ENCODE results near the gene TAS2R16. TPM values are rescaled to one million over a fixed set of nuclear protein-coding genes. Genes with fewer than 3 reads are reported as not detected.

TAS2R16 gene, protein sequence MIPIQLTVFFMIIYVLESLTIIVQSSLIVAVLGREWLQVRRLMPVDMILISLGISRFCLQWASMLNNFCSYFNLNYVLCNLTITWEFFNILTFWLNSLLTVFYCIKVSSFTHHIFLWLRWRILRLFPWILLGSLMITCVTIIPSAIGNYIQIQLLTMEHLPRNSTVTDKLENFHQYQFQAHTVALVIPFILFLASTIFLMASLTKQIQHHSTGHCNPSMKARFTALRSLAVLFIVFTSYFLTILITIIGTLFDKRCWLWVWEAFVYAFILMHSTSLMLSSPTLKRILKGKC
- polyA plus RNA-seq (2014; cell fraction: cytosol; rRNA removed) = not detected in 2 replicates
- polyA plus RNA-seq (2014; cell fraction: nucleus; rRNA removed) = not detected in 2 replicates

DNA sequence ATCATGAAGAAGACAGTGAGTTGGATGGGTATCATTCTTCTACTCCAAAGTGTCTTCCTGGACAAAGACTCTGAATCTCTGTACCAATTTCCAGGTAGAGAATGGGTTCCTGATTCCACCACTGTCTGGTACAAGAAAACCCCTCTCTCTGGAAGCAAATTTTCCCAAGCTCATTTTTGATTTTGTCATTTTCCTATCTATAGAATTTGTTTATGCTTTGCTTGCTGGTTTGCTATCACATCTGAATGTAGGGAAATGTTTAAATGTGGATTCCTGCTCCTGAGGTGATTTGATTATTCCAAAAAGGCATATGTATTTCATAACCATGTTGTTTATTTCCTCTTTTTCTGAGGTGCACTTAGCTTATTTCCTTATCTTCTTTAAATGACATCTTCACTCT, at the start of gene TAS2R16:
Gene TAS2R16, minus strand, starts transcription at position 101 of the 400 bp plus-strand sequence. Its CDS starts 66 bp downstream, at position 35.
- DNase-seq (ENCODE audit: low spot score) = no peak

DNA sequence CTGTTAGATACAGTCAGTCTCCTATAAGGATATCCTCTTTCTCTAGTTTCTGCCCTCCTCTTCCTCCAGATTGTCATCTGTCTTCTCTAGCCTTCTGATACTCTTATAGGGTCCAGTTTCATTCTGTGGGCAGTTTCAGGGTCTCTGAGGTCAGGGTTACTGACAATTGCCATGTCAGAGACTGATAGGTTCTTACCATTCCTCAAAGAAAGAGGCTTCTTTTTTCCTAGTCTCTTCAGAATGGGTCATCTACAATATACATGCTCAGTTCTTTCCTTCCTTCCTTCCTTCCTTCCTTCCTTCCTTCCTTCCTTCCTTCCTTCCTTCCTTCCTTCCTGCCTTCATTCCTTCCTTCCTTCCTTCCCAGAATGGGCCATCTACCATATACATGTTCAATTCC, 48.1 kb upstream of the TAS2R16 start:
- DNase-seq (ENCODE audit: low spot score) = no peak

DNA sequence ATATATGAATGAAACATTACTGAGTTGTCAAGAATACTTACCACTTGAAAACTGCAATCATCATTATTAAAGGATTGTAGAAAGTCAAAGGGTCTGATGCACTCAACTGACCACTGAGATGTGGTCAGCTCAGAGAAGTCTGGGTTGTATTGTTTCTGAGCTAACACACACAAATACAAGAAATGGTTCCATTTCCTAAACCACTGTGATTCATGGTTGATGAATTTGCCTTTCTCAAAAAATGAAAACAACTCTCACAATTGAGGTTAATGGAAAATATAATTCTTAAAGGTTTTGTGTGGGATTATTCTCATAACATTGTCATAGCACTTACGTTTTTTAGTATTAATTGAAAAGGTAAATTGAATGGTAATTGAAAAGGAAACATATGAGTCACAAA, 45.6 kb upstream of the TAS2R16 start:
- DNase-seq (ENCODE audit: low spot score) = no peak

DNA sequence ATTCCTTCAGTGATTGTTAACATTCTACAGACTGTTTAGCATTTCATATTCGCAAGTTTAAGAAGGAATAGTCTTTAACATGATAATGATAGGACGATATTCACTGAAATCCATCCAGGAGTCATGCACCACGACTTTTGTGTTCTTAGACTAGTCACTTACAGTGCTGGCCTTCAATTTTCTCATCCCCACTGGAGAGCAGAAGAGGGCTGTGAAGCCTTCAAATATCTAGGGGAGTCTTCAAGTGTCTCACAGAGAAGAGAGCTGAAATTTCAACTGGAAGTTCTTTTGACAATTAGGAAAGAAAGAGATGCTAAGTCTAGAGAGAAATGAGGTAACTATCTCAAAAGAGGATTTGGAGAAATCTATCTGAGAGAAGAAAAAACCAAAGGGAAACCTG, 43.8 kb upstream of the TAS2R16 start:
- no peak for DNase-seq (ENCODE audit: low spot score)

DNA sequence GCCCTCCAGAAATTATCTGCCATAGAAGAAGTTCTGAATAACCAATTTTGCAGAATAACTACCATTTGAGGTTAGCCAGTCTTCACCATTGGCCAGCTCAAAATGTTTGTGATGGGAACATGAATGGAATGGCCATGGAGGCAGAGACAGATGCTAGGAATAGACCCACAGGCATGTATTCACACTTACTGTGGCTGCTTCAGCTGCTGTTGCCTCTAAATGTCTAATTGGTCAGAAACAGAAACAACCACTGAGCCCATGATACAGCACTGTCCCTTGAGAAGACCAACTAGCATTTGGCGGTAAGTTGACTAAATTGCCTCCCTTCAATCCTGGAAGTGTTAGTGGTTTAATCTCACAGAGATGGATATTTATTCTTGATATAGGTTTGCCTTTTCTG, 38.6 kb upstream of the TAS2R16 start:
- DNase-seq (ENCODE audit: low spot score) = no peak

DNA sequence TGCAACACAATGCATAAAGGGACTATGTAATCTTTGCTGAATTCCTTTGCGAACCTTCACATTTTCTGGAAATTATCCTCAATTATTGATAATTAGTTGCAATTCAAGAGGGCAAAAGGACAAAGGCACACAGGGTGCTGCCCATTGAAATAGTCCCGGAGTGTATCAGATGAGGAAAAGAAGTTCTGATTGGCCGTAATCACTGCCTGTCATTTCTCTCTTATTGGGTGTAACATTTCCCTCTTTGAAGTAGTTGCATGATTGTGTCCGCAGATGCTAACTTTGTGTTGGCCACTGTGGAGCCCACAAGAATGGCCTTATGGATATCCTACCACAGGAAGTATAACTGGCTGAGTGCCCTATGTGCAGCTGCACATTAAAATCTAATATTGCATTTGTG, 35.1 kb upstream of the TAS2R16 start:
- DNase-seq (ENCODE audit: low spot score) = no peak

DNA sequence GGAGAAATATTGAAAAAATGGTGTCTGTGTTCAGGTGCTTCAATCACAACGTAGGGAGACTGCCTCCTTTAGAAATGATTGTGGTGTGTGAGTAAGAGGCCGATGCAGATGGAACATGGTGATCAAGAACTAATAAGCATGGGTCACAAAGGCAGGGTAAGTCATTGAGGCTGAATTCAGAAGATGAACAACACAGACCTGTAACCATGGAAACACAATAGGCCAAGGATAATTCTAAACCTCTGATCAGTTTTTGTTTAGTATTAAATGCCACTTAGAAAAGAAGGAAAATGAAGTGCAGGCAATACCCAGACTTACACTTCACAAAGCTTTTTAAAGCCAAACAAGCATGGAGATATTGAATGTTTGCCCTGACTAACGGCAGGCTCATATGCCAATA, 32.8 kb upstream of the TAS2R16 start:
- no peak for DNase-seq (ENCODE audit: low spot score)

DNA sequence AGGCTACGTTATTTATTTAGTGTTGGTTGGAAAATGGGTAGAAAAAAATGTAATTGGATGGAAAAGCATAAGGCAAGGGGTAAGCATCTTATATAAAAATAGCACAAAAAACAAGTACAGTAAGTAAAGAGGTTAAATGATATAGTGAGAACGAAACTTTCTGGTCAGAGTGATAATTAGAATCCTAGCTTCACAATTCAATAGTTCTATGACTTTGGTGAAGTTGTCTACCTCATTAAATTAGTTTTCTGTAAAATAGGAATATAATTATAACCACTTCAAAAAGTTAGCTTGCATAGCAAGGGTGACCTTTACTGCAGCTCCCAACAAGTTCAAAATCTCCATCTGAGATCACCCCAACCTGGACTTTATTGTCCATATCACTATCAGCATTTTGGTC, 30.8 kb upstream of the TAS2R16 start:
- DNase-seq (ENCODE audit: low spot score) = no peak

DNA sequence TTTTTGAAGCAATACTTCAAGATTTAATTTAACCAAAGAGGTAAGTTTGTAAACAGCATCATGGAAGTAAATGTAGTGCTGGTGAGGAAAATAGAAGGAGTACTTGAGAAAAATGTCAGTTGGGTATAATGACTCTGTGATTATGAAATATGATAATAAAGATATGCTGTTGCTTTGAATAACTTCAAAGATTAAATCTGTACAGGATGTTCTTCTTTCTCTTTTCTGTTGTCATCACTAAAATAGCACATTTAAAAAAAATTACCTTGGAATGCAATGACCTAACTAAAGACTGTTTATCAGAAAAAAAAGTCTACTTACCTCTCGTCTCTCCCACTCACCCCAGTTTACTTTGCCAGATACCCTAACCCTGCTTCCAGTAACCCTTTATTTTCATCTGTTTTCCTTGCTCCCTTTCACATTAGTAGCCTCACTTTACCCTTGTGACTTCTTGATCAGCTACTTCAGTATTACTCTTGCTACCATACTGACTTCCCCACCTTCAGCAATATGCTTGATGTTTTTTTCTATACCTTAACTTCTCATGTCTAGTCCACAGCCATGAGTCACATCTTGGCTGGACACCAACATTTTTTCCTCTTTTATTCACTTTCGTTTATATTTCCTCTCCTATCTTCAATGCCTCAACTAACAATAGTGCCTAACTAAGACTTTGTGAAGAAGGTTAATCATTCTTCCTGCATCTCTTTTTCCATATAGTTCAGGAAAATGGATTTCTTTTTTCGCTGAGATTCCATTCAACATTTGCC, 29.7 kb upstream of the TAS2R16 start:
- no peak for DNase-seq (ENCODE audit: low spot score)

DNA sequence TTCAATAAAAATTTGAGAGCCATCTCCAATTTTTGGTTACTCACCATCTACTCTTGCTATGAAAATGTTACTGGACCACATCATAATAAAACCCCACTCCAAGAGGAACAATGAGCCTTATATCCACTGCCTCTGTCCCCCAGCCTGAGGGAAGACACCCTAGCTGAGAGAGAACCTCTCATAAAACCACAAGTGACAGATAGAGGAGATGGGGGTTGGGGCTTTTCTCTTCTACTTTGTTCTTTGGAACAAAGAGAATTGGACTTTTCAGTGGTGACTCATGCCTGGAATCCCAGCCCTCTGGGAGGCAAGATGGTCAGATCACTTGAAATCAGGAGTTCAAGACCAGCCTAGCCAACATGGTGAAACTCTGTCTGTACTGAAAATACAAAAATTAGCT, 27.6 kb upstream of the TAS2R16 start:
- no peak for DNase-seq (ENCODE audit: low spot score)

DNA sequence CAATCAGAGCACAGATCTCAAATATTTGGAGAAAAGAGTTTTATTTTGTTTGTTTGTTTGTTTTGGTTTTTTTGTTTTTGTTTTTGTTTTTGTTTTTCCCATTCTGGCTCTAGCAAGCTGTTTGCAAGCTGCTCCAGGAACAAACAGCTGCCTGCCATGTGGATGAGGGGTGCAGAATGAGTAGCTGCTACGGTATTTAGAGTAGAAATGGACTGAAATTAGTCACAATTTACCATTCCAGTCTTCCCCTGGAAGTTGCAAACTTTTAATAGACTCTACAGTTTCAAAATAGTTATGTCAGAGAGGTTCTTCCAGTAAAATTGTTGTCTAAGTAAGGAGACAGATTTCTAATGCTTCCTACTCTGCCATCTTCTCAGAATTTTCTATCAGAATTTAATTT, 27.1 kb upstream of the TAS2R16 start:
- DNase-seq (ENCODE audit: low spot score) = no peak

DNA sequence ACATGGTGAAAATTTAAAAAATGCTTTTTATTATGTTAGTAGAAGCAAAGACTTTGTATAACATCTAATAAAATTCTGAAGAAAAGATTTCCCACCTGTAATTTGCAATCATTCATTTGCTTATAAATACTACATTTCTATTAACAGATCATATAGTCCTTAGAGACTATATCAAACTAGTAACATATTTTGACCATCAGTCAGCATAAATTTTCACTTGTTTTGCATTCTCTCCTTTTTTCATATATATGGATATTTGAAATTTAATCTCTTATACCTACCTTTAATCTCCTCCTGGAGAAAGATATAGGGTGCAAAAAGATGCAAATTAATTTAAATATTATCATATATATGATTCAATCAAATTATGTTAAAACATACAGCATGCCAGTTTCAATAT, 16.9 kb upstream of the TAS2R16 start:
- no peak for DNase-seq (ENCODE audit: low spot score)

DNA sequence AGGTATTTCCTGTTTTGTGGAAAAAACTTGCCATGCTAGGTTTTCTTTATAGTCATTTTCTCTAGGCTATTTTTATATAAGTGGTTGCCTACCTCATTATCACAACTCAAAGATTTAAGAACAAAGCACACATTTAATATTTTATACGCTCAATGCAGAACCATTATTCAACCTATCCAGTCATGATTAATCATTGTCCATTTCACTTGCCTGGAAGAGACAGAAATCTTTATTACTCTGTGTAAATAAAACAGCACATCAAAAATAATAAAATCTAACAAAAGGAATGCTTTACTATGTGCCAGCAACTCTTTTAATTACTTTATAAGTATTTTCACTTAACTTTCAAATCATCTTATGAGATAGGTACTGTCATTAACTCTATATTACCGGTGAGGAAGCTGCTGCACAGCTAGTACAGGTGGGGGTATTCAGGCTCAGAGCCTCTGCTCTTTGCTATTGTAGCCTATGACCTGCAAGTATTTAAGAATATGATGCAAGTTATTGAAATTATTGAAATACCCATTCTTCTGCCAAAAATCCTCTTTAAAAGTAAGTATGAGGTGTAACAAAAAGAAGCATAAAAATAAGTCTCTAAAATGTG, 16.4 kb upstream of the TAS2R16 start:
- no peak for DNase-seq (ENCODE audit: low spot score)

DNA sequence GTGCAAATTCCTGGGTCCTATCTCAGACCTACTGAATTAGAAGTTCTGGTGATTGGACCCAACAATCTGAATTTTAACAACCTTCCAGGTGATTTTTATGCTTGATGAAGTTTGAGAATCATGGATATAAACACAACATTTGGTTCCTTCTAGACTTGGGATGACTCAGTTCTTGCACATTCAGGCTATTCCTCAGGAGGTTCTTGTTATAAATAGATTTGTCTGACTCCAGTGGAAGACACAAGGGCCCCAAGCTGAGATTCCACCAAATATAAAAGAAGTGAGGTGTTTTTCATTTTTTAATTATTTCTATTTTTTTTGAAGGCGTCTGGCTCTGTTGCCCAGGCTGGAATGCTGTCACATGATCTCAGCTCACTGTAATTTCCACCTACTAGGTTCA, 9.4 kb upstream of the TAS2R16 start:
- no peak for DNase-seq (ENCODE audit: low spot score)

DNA sequence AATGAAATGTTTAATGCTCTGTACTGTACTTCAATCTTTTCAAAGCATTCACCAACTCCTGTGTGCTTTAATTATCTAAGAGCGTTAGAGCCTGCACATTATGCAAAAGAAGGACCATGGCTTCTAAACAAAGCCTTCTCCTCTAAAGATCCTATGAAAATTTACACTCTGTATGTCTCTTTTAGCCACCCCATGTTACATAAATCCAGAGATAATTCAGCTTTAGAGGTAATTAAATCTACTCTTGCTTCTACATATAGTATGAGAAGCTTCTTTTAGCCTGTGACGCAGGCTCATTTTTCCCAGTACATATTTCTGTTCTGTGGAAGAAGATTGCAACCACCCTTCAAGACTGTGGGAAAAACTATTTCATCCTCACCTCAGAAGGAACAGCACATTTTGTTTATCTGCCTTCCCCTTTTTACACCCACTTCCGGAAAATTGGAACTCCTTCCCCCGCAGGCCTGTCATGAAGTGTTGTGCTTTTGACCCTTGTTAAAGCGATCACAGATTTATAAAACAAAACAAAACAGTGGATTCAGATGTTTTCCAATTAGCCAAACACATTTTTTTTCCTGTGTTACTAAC, 8.1 kb upstream of the TAS2R16 start:
- no peak for DNase-seq (ENCODE audit: low spot score)

DNA sequence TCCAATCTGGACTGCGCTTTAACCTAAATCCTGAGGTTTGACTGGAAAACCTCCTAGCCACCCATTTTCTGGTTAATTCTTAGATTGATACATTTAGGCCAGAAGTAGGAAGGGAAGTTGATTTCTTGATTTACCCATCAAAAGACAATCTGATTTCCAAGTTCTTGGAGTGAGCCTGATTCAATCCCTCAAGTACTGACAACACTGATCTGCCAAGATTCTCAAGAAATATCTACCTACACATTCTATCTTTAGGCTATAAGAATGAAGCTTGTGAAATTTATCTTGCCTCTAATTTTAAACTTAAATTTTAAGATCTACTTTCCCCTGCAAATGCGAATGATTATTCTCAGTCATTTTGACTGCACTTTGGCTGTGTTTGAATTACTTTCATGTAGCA, 5.9 kb downstream of the TAS2R16 start:
- no peak for DNase-seq (ENCODE audit: low spot score)

DNA sequence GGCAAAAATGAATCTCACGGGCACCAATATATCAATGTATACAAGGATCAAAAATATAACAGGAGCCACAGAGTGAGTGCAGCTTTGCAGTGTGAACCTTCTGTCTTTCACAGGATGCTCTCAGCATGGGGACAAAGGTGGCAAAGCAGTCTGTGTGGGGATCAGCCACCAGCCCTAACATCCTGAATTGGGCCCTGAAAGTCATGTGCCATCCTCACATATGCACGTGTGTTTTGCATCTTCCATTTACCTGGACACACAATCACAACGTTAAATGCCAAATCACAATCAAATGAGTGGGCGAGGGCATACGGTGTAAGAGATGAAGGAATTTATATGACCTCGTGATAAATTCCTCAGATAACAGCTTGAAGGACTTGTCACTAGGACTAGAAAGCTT, 6.5 kb downstream of the TAS2R16 start:
- DNase-seq (ENCODE audit: low spot score) = no peak

DNA sequence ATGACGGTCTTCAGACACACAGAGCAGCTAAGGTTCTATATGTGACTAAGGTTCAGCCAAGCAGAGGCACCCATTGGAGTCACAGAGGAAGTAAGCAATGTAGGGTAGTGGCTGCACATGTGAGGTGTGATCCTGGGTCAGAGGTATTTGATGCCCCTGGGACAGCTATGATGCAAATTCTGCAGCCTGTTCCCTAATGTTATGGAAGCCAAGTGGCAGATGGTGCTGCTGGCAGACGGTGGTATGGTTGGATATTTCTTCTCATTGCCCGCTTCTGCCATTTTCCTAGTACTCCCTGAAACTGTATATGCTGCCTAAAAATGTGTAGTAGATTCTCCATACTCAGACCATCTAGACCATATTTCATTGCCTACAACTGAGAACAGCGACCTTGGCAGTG, 7.2 kb downstream of the TAS2R16 start:
- DNase-seq (ENCODE audit: low spot score) = no peak

DNA sequence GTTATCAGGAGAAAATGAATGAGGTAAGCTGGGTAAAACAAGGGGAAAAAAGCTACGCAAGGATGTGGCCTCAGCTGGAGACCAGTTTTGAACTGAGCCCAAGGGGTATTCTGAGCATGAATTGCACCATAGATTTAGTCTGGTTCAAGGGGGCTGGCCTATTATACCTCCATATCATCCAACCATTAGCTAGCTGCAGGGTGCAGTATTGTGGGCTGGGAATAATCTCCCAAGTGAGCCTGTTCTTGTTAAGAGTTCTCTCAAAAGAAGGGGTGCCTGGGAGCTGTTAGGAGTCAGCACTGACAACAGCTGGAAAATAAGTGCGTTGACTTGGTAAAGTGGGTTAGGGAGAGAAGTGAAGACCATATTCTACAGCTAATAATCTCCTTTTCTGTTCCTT, 8.0 kb downstream of the TAS2R16 start:
- no peak for DNase-seq (ENCODE audit: low spot score)

DNA sequence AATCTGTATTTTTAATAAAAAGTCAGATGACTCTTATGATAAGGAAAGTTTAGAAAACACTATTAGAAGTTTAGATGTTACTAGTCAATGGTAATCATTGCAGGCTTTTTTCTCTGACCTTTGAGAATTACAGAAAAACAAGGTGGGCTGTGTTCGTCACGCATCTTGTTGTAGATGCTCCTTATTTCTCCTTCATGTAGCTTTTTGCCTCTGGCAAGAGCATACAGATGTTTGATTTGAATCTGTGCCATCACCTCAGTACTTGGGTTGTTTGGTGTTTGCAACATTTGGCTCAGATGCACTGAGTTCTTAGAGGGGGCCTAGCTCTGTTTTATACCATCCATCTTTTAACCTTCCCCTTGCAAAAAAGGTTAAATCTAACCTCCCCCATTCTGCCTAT, 11.5 kb downstream of the TAS2R16 start:
- DNase-seq (ENCODE audit: low spot score) = no peak

DNA sequence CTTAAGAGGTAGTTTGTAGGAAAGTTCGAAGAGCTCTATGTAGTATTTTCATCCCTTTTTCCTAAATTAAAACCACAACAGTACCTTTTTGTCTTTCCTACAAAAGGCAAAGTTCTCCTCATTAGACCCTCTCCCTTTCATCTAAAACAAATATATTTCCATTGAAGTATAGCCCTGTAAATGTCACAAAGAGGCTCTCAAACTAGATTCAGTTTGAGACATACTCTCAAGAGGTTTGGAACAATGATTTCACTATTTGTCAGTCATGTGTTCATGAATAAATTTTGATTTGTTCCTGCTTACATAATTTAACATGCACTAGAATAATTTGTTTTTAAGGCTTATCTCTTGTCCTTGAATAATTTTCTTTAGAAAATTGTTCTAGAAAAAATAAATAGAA, 12.2 kb downstream of the TAS2R16 start:
- DNase-seq (ENCODE audit: low spot score) = no peak

DNA sequence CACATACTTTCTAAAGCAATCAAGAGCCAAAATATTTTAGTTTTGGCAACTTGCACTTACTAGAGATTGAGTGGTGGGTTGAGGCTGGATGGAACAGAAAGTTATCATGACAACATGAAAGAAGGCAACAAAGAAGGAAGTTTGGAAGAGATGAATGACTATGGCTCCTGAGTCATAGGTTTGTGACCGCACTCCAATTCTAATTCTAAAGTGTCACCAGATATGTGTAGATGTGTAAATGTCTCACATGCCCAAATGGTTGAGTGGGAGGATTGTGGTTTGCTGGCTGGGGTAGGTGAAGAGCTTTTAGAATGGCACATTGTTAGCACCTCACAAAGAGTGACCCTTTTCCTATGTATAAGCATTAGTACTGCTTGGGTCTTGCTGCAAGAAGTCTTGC, 20.2 kb downstream of the TAS2R16 start:
- DNase-seq (ENCODE audit: low spot score) = no peak

Data from SK-N-DZ (cell line).